Nephron progenitor cell (in vitro differentiated cells): ENCODE measurements around the gene RCAN1.
"Not testable (repeated sequence)": the region's sequence is repeated elsewhere in the genome, so short reads cannot be mapped to it uniquely, and the experiment has no call there.

Source experiments
- DNase-seq: peaks from one replicate; pipeline ENCODE4 v3.0.0; 2021
- H3K27ac Mint-ChIP-seq: 2 replicates; pipeline ENCODE4 v1.8.0; 2021; ENCODE audit warnings: mild to moderate bottlenecking, moderate library complexity, mixed read lengths
- H3K27me3 Mint-ChIP-seq: 2 replicates; pipeline ENCODE4 v1.8.0; 2021; ENCODE audit warnings: mild to moderate bottlenecking, low read depth, mixed read lengths; ENCODE audit not compliant: poor library complexity
- H3K36me3 Mint-ChIP-seq: 2 replicates; pipeline ENCODE4 v1.8.0; 2021; ENCODE audit warnings: low read depth, mixed read lengths
- H3K4me1 Mint-ChIP-seq: 2 replicates; pipeline ENCODE4 v1.8.0; 2021; ENCODE audit warnings: mixed read lengths
- H3K4me3 Mint-ChIP-seq: 2 replicates; pipeline ENCODE4 v1.8.0; 2021; ENCODE audit warnings: mild to moderate bottlenecking, moderate library complexity, mixed read lengths
- H3K9me3 Mint-ChIP-seq: 2 replicates; pipeline ENCODE4 v1.8.0; 2021; ENCODE audit warnings: mild to moderate bottlenecking, moderate library complexity, mixed read lengths
- TF ChIP-seq, protein P1 (sequence below): fragments of 200-600 bp; sonication (generic); IDR thresholded peaks from 2 replicates; pipeline ENCODE4 v1.5.0; 2021; ENCODE audit warnings: antibody characterized with exemption

Gene RCAN1

GRCh38 chr21:34567604-34568155, 47.2 kb downstream of the RCAN1 start:
- Mint-ChIP-seq H3K36me3 (no peaks in the 10 kb centered on the region), H3K4me3 (no peak overlapping the region), H3K27ac (no peak overlapping the region), H3K4me1 (peaks cover 5% of the 10 kb centered on the region), H3K9me3 (no peaks in the 10 kb centered on the region), H3K27me3 (peaks cover 10% of the 10 kb centered on the region)
- TF ChIP-seq, protein P1, sequence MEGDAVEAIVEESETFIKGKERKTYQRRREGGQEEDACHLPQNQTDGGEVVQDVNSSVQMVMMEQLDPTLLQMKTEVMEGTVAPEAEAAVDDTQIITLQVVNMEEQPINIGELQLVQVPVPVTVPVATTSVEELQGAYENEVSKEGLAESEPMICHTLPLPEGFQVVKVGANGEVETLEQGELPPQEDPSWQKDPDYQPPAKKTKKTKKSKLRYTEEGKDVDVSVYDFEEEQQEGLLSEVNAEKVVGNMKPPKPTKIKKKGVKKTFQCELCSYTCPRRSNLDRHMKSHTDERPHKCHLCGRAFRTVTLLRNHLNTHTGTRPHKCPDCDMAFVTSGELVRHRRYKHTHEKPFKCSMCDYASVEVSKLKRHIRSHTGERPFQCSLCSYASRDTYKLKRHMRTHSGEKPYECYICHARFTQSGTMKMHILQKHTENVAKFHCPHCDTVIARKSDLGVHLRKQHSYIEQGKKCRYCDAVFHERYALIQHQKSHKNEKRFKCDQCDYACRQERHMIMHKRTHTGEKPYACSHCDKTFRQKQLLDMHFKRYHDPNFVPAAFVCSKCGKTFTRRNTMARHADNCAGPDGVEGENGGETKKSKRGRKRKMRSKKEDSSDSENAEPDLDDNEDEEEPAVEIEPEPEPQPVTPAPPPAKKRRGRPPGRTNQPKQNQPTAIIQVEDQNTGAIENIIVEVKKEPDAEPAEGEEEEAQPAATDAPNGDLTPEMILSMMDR, result no peak
- DNase-seq, result no peak

DNA sequence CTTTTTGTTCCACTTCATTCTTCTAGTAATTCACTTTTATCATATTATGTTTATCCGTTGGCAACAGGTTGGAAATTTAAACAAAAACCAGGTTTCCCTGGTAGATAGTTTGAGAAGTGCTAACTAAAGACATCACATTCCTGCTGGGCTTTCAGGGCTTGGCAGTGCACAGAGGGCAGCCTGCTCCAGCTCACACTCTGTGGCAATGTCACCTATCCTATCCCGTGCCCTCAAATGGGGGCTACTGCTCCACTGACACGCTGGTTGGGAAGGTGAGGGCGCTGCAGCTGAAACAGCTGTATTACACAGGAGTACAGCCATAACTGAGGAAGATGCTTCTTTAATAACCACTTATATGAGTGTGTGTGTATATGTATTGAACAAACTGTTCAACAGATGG, 49.7 kb downstream of the RCAN1 start:
- H3K27me3 Mint-ChIP-seq, result peaks cover 13% of the 10 kb centered on the region
- DNase-seq, result no peak
- no peak overlapping the region for H3K27ac Mint-ChIP-seq
- TF ChIP-seq, protein P1, result no peak
- H3K4me3 Mint-ChIP-seq, result no peak overlapping the region
- peaks cover 5% of the 10 kb centered on the region for H3K4me1 Mint-ChIP-seq
- H3K36me3 Mint-ChIP-seq, result no peaks in the 10 kb centered on the region
- H3K9me3 Mint-ChIP-seq, result no peaks in the 10 kb centered on the region

- not testable (repeated sequence) for H3K9me3 Mint-ChIP-seq, H3K4me3 Mint-ChIP-seq, H3K27ac Mint-ChIP-seq, H3K4me1 Mint-ChIP-seq, DNase-seq, H3K36me3 Mint-ChIP-seq
- peaks cover 18% of the 10 kb centered on the region for H3K27me3 Mint-ChIP-seq
Observed at GRCh38 chr21:34563370-34563769, 51.5 kb downstream of the RCAN1 start.

GRCh38 chr21:34561806-34562205, 53.1 kb downstream of the RCAN1 start:
- Mint-ChIP-seq H3K9me3 (no peaks in the 10 kb centered on the region), H3K27ac (no peak overlapping the region), H3K36me3 (no peaks in the 10 kb centered on the region), H3K4me3 (no peak overlapping the region), H3K27me3 (peaks cover 18% of the 10 kb centered on the region), H3K4me1 (no peaks in the 10 kb centered on the region)
- DNase-seq, result no peak
- TF ChIP-seq, protein P1, result no peak

DNA sequence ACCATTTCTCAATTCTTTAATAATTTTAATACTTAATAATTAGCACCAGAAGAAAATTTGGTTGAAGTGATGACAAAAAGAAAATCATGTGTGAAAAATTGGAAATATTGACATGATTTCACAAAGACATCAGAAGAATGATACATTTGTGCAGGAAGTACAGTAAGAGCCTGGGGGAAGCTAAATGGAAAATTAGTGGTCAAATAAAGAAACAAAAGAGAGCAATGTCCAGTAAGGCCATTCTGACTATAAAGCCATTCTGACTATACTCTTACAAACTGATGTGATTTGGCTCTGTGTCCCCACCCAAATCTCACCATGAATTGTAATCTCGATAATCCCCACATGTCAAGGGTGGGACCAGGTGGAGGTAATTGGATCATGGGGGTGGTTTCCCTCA, 54.3 kb downstream of the RCAN1 start:
- no peaks in the 10 kb centered on the region for H3K36me3 Mint-ChIP-seq

DNA sequence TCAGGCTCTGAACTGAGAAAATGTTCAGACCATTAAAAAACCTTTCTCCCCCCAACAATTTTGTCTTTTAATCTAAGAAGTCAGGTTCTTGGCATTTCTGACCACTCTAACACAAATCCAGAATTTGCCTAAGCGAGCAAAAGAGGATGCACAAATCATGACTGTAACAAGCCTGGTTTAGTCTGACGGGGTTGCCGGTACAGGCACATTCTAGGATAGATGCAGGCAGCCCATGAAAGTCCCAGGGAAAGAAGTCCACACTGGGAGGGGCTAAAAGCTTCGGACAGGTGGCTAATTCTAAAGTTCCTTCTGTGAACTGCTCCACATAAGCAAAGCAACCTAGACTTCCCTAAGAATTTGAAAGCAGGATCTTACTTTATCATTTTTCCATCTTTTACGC, 54.9 kb downstream of the RCAN1 start:
- H3K4me3 Mint-ChIP-seq, result no peak overlapping the region
- H3K27me3 Mint-ChIP-seq, result peaks cover 13% of the 10 kb centered on the region
- DNase-seq, result no peak
- no peaks in the 10 kb centered on the region for H3K4me1 Mint-ChIP-seq
- TF ChIP-seq, protein P1, result no peak
- no peak overlapping the region for H3K27ac Mint-ChIP-seq
- peaks cover 3% of the 10 kb centered on the region for H3K36me3 Mint-ChIP-seq
- peaks cover 6% of the 10 kb centered on the region for H3K9me3 Mint-ChIP-seq

More for the DNA sequence above, 54.3 kb downstream of the RCAN1 start:
- H3K4me3 Mint-ChIP-seq, result no peak overlapping the region
- TF ChIP-seq, protein P1, result no peak
- H3K9me3 Mint-ChIP-seq, result peaks cover under 1% of the 10 kb centered on the region
- no peak overlapping the region for H3K27ac Mint-ChIP-seq
- no peaks in the 10 kb centered on the region for H3K4me1 Mint-ChIP-seq
- DNase-seq, result no peak
- H3K27me3 Mint-ChIP-seq, result peaks cover 13% of the 10 kb centered on the region
